Bone marrow (tissue), 2 donors: ENCODE results near the gene VTI1B.
"Not testable (repeated sequence)": the region's sequence is repeated elsewhere in the genome, so short reads cannot be mapped to it uniquely, and the experiment has no call there.

Experiments
- DNase-seq, 2 donors: peaks; one replicate each; lab custom pipeline; 2025; lab: John Stamatoyannopoulos, UW

Gene VTI1B

GRCh38 chr14:67630186-67630585 lies 44.2 kb downstream of the VTI1B start:
- DNase-seq, result no peak

GRCh38 chr14:67627519-67627918 lies 46.9 kb downstream of the VTI1B start:
- no peak for DNase-seq

DNA sequence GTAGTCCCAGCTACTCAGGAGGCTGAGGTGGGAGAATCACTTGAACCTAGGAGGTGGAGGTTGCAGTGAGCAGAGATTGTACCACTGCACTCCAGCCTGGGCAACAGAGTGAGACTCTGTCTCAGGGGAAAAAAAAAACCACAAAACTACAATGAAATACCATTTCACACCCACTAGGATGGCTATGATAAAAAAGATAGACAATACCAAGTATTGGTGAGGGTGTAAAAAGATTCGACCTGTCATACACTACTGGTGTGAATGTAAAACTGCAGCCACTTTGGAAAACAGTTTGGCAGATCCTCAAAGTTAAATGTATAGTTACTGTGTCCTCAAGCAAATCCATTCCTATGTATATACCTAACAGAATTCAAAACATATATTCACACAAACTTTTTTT lies 48.3 kb downstream of the VTI1B start:
- DNase-seq, result not testable (repeated sequence)

GRCh38 chr14:67623114-67623513 lies 51.3 kb downstream of the VTI1B start:
- DNase-seq, result no peak

- DNase-seq, result peak in 1 of 2 donors; percentile 73
Observed at GRCh38 chr14:67622675-67623074, 51.8 kb downstream of the VTI1B start.

DNA sequence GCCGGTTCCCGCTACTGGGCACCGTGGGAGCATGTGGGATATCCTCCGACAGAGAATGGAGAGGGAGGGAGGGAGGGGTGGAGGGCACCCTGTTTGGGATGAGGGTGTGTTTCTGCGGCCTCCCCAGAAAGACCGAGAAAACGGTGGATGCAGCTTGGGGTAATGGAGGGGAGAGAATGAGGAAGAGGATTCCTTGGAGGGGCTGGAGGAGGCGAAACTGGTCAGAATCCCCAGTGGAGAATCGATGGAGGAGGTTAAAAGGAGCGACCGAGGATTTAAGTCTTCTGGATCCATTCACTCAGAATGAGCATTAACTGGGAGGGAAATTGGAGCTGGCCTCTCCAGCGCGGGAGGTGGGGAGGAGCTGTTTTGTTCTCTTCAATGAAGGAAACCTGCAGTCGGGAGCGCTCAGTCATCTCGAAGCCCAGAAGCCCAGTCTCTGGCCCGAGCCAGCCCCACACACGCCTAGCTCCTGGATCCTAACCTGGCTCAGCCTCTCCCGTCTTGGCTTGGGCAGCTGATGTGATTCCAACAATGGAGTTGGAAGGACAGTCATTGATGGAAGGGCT lies 54.1 kb downstream of the VTI1B start:
- DNase-seq, result no peak

GRCh38 chr14:67619446-67620216 lies 54.8 kb downstream of the VTI1B start, which contains the start of gene ARG2:
TSS of gene ARG2 (plus strand) at chr14:67619920. CDS start at chr14:67619978, 58 bp downstream.
- peak; percentile 29 to 78 for DNase-seq

GRCh38 chr14:67618617-67619063 lies 55.8 kb downstream of the VTI1B start:
- DNase-seq, result peak in 1 of 2 donors; percentile 38

- no peak for DNase-seq
Observed at GRCh38 chr14:67610491-67610890, 63.9 kb downstream of the VTI1B start.

DNA sequence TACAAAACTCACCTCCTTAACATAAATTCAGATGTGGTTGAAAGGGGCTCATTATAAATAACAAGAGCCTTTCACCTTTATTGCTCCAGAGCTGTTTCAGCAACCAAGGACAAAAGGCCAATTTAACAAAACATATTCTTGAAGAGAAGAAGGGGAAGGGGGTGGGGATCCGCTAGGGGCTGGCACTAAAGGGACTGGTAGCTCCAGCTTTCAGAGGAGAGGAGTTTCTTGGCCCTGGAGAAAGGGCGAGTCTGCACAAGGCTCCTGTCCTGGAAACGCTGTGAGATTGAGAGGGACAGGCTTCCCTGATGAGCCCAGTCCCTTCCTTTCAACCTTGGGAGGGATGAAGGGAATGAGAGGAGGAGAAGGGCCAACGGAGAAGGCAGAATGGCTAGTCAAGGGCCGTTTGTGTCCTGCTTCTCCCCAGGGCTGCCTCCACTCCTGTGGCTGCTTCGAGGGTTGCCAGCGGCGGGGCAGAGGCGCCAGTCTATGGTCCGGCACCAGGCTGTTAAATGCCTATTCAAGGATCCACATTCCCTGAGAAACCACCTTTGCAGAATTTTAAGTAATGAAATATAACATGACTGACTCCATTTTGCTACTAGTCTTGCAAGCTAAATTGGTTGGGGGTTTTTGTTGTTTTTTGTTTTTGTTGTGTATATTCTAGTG lies 64.7 kb downstream of the VTI1B start:
- DNase-seq, result no peak

- DNase-seq, result no peak
Observed at GRCh38 chr14:67607646-67608045, 66.8 kb downstream of the VTI1B start.

DNA sequence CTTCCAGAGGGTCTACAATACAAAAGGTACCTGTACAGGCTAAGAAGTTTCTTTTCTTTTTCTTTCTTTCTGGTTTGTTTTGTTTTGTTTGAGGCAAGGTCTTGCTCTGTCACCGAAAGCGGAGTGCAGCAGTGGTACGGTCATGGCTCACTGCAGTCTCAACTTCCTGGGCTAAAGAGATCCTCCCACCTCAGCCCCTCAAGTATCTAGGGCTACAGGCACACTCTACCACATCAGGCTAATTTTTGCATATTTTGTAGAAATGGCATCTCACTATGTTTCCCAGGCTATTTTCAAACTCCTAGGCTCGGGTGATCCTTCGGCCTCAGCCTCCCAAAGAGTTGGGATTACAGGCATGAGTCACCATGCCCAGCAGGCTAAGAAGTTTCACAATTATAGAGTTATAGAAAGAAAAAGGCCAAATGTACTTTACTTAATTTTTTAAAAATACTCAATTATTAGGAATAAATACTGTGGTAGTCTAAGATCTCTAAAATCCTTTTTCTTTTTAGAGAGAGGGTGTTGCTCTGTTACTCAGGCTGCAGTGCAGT lies 71.4 kb downstream of the VTI1B start:
- DNase-seq, result no peak

- DNase-seq, result no peak
Observed at GRCh38 chr14:67602076-67602475, 72.4 kb downstream of the VTI1B start.

- DNase-seq, result not testable (repeated sequence)
Observed at GRCh38 chr14:67600562-67600974, 73.9 kb downstream of the VTI1B start.

- DNase-seq, result peak; percentile 75 to 78
Observed at GRCh38 chr14:67599698-67600561, 74.5 kb downstream of the VTI1B start, which contains the start of gene PIGH. TSS of gene PIGH (minus strand) at chr14:67600268. CDS start at chr14:67600203, 65 bp downstream.
